Lung (tissue), 12 donors: ENCODE measurements around the gene SGCE. TPM values are rescaled to one million over a fixed set of nuclear protein-coding genes. Genes with fewer than 3 reads are reported as not detected.

Experiments
- ATAC-seq: fragments of 200-7000 bp; cut with Tn5 transposase; one replicate; pipeline ENCODE4 v1.9.1; 2020; ENCODE audit warnings: moderate number of reproducible peaks; ENCODE audit not compliant: insufficient read depth, low FRiP score
- DNase-seq, 3 donors: peaks; one replicate each; pipeline ENCODE4 v3.0.0-alpha.2; 2013 to 2017
- H3K27ac ChIP-seq, 2 donors: one replicate each; pipeline ENCODE4 v1.5.1; 2013; ENCODE audit warnings: mild to moderate bottlenecking in 2 of 2, moderate library complexity in 2 of 2, control low read depth in 1 of 2, inconsistent platforms in 1 of 2, low read depth in 1 of 2, low read length in 1 of 2
- H3K27me3 ChIP-seq, 3 donors: one replicate each; pipeline ENCODE4 v1.5.1; 2013; ENCODE audit warnings: low read length in 2 of 3; ENCODE audit not compliant: control insufficient read depth in 3 of 3, insufficient read depth in 3 of 3
- H3K36me3 ChIP-seq, 4 donors: one replicate each; pipeline ENCODE4 v1.5.1; 2013; ENCODE audit warnings: low read length in 4 of 4, mild to moderate bottlenecking in 1 of 4, moderate library complexity in 1 of 4; ENCODE audit not compliant: control insufficient read depth in 4 of 4, insufficient read depth in 4 of 4
- H3K4me1 ChIP-seq, 5 donors: one replicate each; pipeline ENCODE4 v1.5.1; 2013; ENCODE audit warnings: low read length in 5 of 5, mild to moderate bottlenecking in 2 of 5, moderate library complexity in 1 of 5; ENCODE audit not compliant: control insufficient read depth in 5 of 5, insufficient read depth in 5 of 5
- H3K4me3 ChIP-seq: one replicate; pipeline ENCODE4 v1.5.1; 2013; ENCODE audit warnings: mild to moderate bottlenecking, control low read depth, moderate library complexity
- H3K9ac ChIP-seq, 2 donors: one replicate each; pipeline ENCODE4 v1.5.1; 2013; ENCODE audit warnings: low read length in 2 of 2, control low read depth in 1 of 2; ENCODE audit not compliant: insufficient read depth in 1 of 2
- H3K9me3 ChIP-seq, 4 donors: one replicate each; pipeline ENCODE4 v1.5.1; 2013; ENCODE audit warnings: low read length in 3 of 4, mild to moderate bottlenecking in 1 of 4, moderate library complexity in 1 of 4; ENCODE audit not compliant: control insufficient read depth in 4 of 4, insufficient read depth in 3 of 4
- WGBS, 2 donors: extraction: QIAGEN DNeasy Blood & Tissue Kit; methylation state at CpG; one replicate each; pipeline ENCODE4 v1.1.7; 2013; 5-methylcytosine and 5-hydroxymethylcytosine counted together
- polyA plus RNA-seq, 2 donors: library from polyadenylated mRNA; stranded (reverse); fragments of 200-250 nt; gene quantifications; one replicate each; pipeline ENCODE4 v1.2.1, GENCODE V29; 2013
- total RNA-seq, 2 donors: library from RNA; depleted of rRNA in 1 of 2; stranded (reverse); fragments of >200 nt in 1 of 2; gene quantifications; one replicate each; pipeline ENCODE4 v1.2.1, GENCODE V29; 2014 to 2021
- TF ChIP-seq, protein P1 (sequence below): IDR thresholded peaks from 2 replicates; pipeline ENCODE4 v1.5.1; 2012; ENCODE audit warnings: mild to moderate bottlenecking; ENCODE audit errors: control extremely low read depth, extremely low read depth
- donor health status: control.
- donor health status: control.
- donor health status: Bipolar disorder and iron deficiency.
- donor health status: healthy.
- donor health status: DM: yes; HTN: yes; CAD: no.

The SGCE gene
- total and polyA plus RNA-seq, 4 donors = 22.9 to 171 (median 32.9) TPM

DNA sequence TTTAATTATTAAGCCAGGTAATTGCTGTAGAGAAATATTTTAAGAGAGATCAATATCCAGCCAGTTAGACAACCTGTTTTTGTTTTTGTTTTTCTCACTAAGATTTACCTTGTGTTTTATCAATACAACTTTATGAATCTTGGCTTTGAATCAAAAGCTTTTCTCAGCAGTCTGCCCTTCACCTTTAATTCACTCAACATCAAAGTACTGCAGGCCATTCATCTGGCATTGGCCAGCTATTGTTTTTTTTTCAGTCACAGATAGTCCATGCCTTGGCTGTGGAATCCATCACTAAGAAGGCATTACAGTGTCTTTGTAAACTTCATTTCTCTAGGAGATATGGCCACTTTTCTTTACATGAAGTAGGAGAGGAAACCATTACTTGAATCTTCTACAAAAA is 20.2 kb downstream of the SGCE start:
- no peaks in the 10 kb centered on the region for H3K9me3 ChIP-seq
- H3K36me3 ChIP-seq = no peaks in the 10 kb centered on the region
- DNase-seq = no peak
- H3K4me3 ChIP-seq = no peak overlapping the region
- no peak overlapping the region for H3K9ac ChIP-seq
- TF ChIP-seq, protein P1, sequence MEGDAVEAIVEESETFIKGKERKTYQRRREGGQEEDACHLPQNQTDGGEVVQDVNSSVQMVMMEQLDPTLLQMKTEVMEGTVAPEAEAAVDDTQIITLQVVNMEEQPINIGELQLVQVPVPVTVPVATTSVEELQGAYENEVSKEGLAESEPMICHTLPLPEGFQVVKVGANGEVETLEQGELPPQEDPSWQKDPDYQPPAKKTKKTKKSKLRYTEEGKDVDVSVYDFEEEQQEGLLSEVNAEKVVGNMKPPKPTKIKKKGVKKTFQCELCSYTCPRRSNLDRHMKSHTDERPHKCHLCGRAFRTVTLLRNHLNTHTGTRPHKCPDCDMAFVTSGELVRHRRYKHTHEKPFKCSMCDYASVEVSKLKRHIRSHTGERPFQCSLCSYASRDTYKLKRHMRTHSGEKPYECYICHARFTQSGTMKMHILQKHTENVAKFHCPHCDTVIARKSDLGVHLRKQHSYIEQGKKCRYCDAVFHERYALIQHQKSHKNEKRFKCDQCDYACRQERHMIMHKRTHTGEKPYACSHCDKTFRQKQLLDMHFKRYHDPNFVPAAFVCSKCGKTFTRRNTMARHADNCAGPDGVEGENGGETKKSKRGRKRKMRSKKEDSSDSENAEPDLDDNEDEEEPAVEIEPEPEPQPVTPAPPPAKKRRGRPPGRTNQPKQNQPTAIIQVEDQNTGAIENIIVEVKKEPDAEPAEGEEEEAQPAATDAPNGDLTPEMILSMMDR = no peak
- peaks cover 0 to 7% (median 0%) of the 10 kb centered on the region in 5 donors for H3K4me1 ChIP-seq
- no peak overlapping the region for H3K27ac ChIP-seq
- no peak for ATAC-seq
- no peaks in the 10 kb centered on the region for H3K27me3 ChIP-seq

DNA sequence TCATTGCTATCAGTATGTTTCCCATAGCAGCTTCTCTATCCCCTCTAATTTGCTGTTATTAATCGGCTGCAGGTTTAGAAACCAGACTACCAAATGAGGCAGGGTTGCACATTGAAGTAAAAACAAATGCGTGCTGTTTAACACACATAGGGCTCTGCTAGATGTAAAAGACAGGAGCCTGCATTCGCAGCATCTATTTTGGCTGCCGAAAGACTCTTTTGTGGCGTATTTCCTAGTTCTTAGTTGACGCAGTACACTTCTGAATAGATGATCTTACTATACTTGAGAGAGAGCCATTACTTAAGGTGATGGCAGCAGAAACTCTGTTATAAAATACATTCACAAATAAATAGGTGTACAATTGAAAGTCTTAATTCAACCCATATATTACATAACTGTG is 21.4 kb downstream of the SGCE start:
- Histone ChIP-seq H3K9me3 (no peaks in the 10 kb centered on the region), H3K4me3 (no peak overlapping the region), H3K27me3 (no peaks in the 10 kb centered on the region), H3K27ac (no peak overlapping the region), H3K4me1 (peaks cover 0 to 7% (median 0%) of the 10 kb centered on the region in 5 donors), H3K9ac (no peak overlapping the region), H3K36me3 (no peaks in the 10 kb centered on the region)
- 93 to 95% methylated on average over 6 of the region's 6 CpGs for WGBS, 2 donors
- ATAC-seq (no peak), DNase-seq (no peak)
- TF ChIP-seq, protein P1 = no peak

DNA sequence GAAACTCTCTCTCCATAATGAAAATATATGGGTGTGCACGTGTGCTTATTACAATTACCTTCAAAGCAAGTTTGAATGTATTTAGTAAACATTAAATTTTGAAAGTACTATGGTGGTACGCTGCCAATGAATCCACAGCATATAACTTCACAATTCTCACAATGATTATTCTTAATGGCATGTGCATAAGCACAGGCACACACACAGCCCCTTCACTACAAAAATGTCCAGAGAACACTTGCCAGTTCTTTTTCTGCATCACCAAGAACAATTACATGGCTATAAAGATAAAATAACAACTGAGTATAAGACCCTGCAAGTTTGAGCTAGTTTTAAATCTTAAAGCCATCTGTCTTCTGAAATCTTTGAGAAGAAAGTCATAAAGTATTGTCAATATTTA is 22.2 kb downstream of the SGCE start:
- H3K27ac ChIP-seq = no peak overlapping the region
- TF ChIP-seq, protein P1 = no peak
- H3K9ac ChIP-seq = no peak overlapping the region
- ATAC-seq (no peak), DNase-seq (no peak)
- no peaks in the 10 kb centered on the region for H3K36me3 ChIP-seq
- no peak overlapping the region for H3K4me3 ChIP-seq
- WGBS, 2 donors = 83 to 84% methylated on average over 2 of the region's 2 CpGs
- no peaks in the 10 kb centered on the region for H3K27me3 ChIP-seq
- H3K4me1 ChIP-seq = peaks cover 0 to 7% (median 0%) of the 10 kb centered on the region in 5 donors
- no peaks in the 10 kb centered on the region for H3K9me3 ChIP-seq

DNA sequence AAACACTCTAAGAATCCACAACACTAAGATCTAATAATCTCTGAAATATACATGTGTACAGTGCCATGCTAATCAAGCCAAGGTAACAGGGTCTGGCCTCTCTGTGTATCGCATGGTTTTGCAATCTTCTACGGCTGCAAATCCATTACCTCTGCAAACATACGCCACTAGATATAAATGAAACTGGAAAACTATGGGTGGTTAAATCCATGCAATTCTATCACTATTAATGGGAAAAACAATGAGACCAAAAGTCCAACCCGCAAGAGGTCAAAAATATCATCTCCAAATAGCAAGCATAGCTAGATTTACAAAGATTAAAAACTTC is 23.0 kb downstream of the SGCE start:
- Histone ChIP-seq H3K27me3 (no peaks in the 10 kb centered on the region), H3K9ac (no peak overlapping the region), H3K4me3 (no peak overlapping the region), H3K4me1 (peaks cover 0 to 7% (median 0%) of the 10 kb centered on the region in 5 donors), H3K27ac (no peak overlapping the region), H3K36me3 (no peaks in the 10 kb centered on the region), H3K9me3 (no peaks in the 10 kb centered on the region)
- ATAC-seq (no peak), DNase-seq (no peak)
- WGBS, 2 donors = 80 to 91% methylated on average over 4 of the region's 4 CpGs
- TF ChIP-seq, protein P1 = no peak
